NOMO-1 (cell line): ENCODE results near the gene FRZB.
"Not testable (repeated sequence)": the region's sequence is repeated elsewhere in the genome, so short reads cannot be mapped to it uniquely, and the experiment has no call there.

ENCODE experiments used
- DNase-seq, 2 experiments: peaks; one replicate each; lab custom pipeline; 2025; ENCODE audit not compliant: unreplicated experiment in 2 of 2; lab: John Stamatoyannopoulos, UW

The FRZB gene

GRCh38 chr2:182866461-182867406 lies at the start of gene FRZB:
TSS of gene FRZB (minus strand) at chr2:182866637. CDS start at chr2:182866552, 85 bp downstream.
- DNase-seq, result no peak

- no peak for DNase-seq
Observed at GRCh38 chr2:182915369-182916326, 49.2 kb upstream of the FRZB start.

- no peak for DNase-seq
Observed at GRCh38 chr2:182914852-182915251, 48.4 kb upstream of the FRZB start.

- DNase-seq, result no peak
Observed at GRCh38 chr2:182913064-182913463, 46.6 kb upstream of the FRZB start.

GRCh38 chr2:182912518-182912915 lies 46.1 kb upstream of the FRZB start:
- DNase-seq, result no peak

GRCh38 chr2:182911813-182912517 lies 45.5 kb upstream of the FRZB start:
- no peak for DNase-seq

GRCh38 chr2:182910965-182911364 lies 44.5 kb upstream of the FRZB start:
- no peak for DNase-seq

- DNase-seq, result no peak
Observed at GRCh38 chr2:182907081-182907830, 40.8 kb upstream of the FRZB start.

GRCh38 chr2:182906454-182906853 lies 40.0 kb upstream of the FRZB start:
- DNase-seq, result no peak

GRCh38 chr2:182904844-182905243 lies 38.4 kb upstream of the FRZB start:
- DNase-seq, result no peak

- no peak for DNase-seq
Observed at GRCh38 chr2:182903566-182903965, 37.1 kb upstream of the FRZB start.

- no peak for DNase-seq
Observed at GRCh38 chr2:182901748-182902147, 35.3 kb upstream of the FRZB start.

GRCh38 chr2:182898718-182899117 lies 32.3 kb upstream of the FRZB start:
- DNase-seq, result no peak

GRCh38 chr2:182897137-182897536 lies 30.7 kb upstream of the FRZB start:
- no peak for DNase-seq

- no peak for DNase-seq
Observed at GRCh38 chr2:182895798-182896197, 29.4 kb upstream of the FRZB start.

- DNase-seq, result no peak
Observed at GRCh38 chr2:182895169-182895568, 28.7 kb upstream of the FRZB start.

- no peak for DNase-seq
Observed at GRCh38 chr2:182894174-182894573, 27.7 kb upstream of the FRZB start.

GRCh38 chr2:182893666-182894065 lies 27.2 kb upstream of the FRZB start:
- DNase-seq, result no peak

- not testable (repeated sequence) for DNase-seq
Observed at GRCh38 chr2:182893035-182893434, 26.6 kb upstream of the FRZB start.

- no peak for DNase-seq
Observed at GRCh38 chr2:182891611-182892010, 25.2 kb upstream of the FRZB start.
